GM12878 (cell line): ENCODE data around the gene WIPF1. TPM values are rescaled to one million over a fixed set of nuclear protein-coding genes. Genes with fewer than 3 reads are reported as not detected.

Experiments
- ATAC-seq: fragments of 200-7000 bp; cut with Tn5 transposase; 3 replicates; pipeline ENCODE4 v1.9.1; 2020; ENCODE audit warnings: mild to moderate bottlenecking, moderate library complexity
- BruUV-seq: library from RNA; stranded (reverse); fragments of 400-500 nt; replicated peaks from 2 replicates; lab custom pipeline; 2021; lab: Mats Ljungman, UMichigan
- CTCF ChIA-PET: fragments of 300-600 bp; sonication (Branson Sonifier 250); formaldehyde crosslinking; extraction: SDS; loops from one replicate; lab custom pipeline; 2021; ENCODE audit warnings: inconsistent platforms; lab: Yijun Ruan, JAX
- POLR2A ChIA-PET: fragments of 350-600 bp; formaldehyde crosslinking; extraction: SDS; loops from one replicate; lab custom pipeline; 2021; ENCODE audit warnings: inconsistent platforms; lab: Charles Lee
- RAD21 ChIA-PET: fragments of 300-600 bp; sonication (Branson Sonifier 250); formaldehyde crosslinking; loops from one replicate; lab custom pipeline; 2023; ENCODE audit warnings: antibody characterized with exemption; ENCODE audit not compliant: unreplicated experiment; lab: Charles Lee
- SMC1A ChIA-PET: fragments of 300-600 bp; sonication (Branson Sonifier 250); formaldehyde crosslinking; loops from one replicate; lab custom pipeline; 2023; ENCODE audit not compliant: unreplicated experiment, uncharacterized antibody; lab: Charles Lee
- DNase-seq: peaks from one replicate; pipeline ENCODE4 v3.0.0-alpha.2; 2011; ENCODE audit warnings: low read depth, low spot score
- FAIRE-seq: peaks from 3 replicates; lab custom pipeline; 2011; peaks lifted over from hg19 to GRCh38; lab: Jason Lieb, UNC
- H2AFZ ChIP-seq: 2 replicates; pipeline ENCODE4 v1.6.0; 2011; ENCODE audit warnings: low read depth, low read length, control low read depth; ENCODE audit not compliant: control insufficient read depth
- H3K27ac ChIP-seq: 2 replicates; pipeline ENCODE4 v1.5.1; 2011; ENCODE audit warnings: control low read depth; ENCODE audit not compliant: control insufficient read depth, insufficient read depth
- H3K27me3 ChIP-seq, 2 experiments: replicated peaks in 1 of 2; 2 replicates each; pipeline versions ENCODE4 v1.6.0 to v1.6.1; 2011; ENCODE audit warnings: low read length in 1 of 2; ENCODE audit not compliant: control insufficient read depth in 2 of 2, insufficient read depth in 2 of 2
- H3K36me3 ChIP-seq, 2 experiments: 2 replicates each; pipeline ENCODE4 v1.5.1; 2011; ENCODE audit warnings: low read length in 1 of 2; ENCODE audit not compliant: control insufficient read depth in 2 of 2, insufficient read depth in 2 of 2
- H3K4me1 ChIP-seq: 2 replicates; pipeline ENCODE4 v1.6.1; 2011; ENCODE audit warnings: mild to moderate bottlenecking, low read length, moderate library complexity, mixed read lengths; ENCODE audit not compliant: control insufficient read depth, insufficient read depth
- H3K4me2 ChIP-seq: 2 replicates; pipeline ENCODE4 v1.6.0; 2011; ENCODE audit warnings: control low read depth; ENCODE audit not compliant: control insufficient read depth, insufficient read depth
- H3K4me3 ChIP-seq: fragments of 200-600 bp; sonication (generic); 2 replicates; pipeline ENCODE4 v1.5.1; 2016
- H3K79me2 ChIP-seq: 2 replicates; pipeline ENCODE4 v1.6.0; 2011; ENCODE audit warnings: low read length; ENCODE audit not compliant: control insufficient read depth, insufficient read depth
- H3K9ac ChIP-seq: 2 replicates; pipeline ENCODE4 v1.8.0; 2011; ENCODE audit warnings: low read length, control low read depth, mixed read lengths; ENCODE audit not compliant: control insufficient read depth, insufficient read depth
- H3K9me3 ChIP-seq: replicated peaks from 3 replicates; pipeline ENCODE4 v1.5.1; 2011; ENCODE audit warnings: mild to moderate bottlenecking, low read length; ENCODE audit not compliant: control insufficient read depth, insufficient read depth
- H4K20me1 ChIP-seq: 2 replicates; pipeline ENCODE4 v1.6.0; 2011; ENCODE audit not compliant: control insufficient read depth, insufficient read depth
- RAD21 ChIP-seq: IDR thresholded peaks from 2 replicates; pipeline ENCODE4 v1.6.1; 2011; ENCODE audit warnings: mild to moderate bottlenecking, low read depth, low read length, moderate library complexity; ENCODE audit not compliant: insufficient read depth
- SMC3 ChIP-seq: IDR thresholded peaks from 2 replicates; pipeline ENCODE4 v1.6.1; 2011; ENCODE audit warnings: low read length, improper control_type of control experiment, borderline replicate concordance
- WGBS: methylation state at CpG from one replicate; pipeline ENCODE4 v1.1.6; 2016; ENCODE audit warnings: low lambda C conversion rate; ENCODE audit not compliant: insufficient replicate concordance, insufficient coverage; ENCODE audit errors: missing lambda C conversion rate; 5-methylcytosine and 5-hydroxymethylcytosine counted together
- in situ Hi-C: fragments of 300-500 bp; cut with MboI; formaldehyde crosslinking; loops from 9 replicates; pipeline ENCODE4 v1.14.3; 2018; ENCODE audit warnings: mixed read lengths
- intact Hi-C: fragments of 100-400 bp; cut with micrococcal nuclease; formaldehyde crosslinking; loops from one replicate; pipeline ENCODE4 v1.14.2; 2022; ENCODE audit not compliant: unreplicated experiment
- polyA plus RNA-seq, 11 experiments: library from polyadenylated mRNA; depleted of rRNA in 4 of 11; unstranded in 6 of 11; stranded (reverse) in 5 of 11; fragments of >200 nt; fragmentation: Nextera tagmentation in 4 of 11; fragmentation: Illumina TruSeq in 1 of 11; extraction: Ambion mirVana in 4 of 11; extraction: Trizol in 1 of 11; gene quantifications; 1 replicate in 1 of 11; 2 replicates in 10 of 11; pipeline versions ENCODE4 v1.2.1 to v1.2.3, GENCODE V29; 2011 to 2016; ENCODE audit warnings: inconsistent platforms in 2 of 11, missing spikeins in 2 of 11, low read depth in 1 of 11
- total RNA-seq, 4 experiments: library from RNA; depleted of rRNA in 3 of 4; stranded (reverse); fragments of >200 nt in 3 of 4; fragmentation: Illumina TruSeq in 1 of 4; extraction: Trizol in 1 of 4; gene quantifications; 2 replicates each; pipeline versions ENCODE4 v1.2.1 to v1.2.3, GENCODE V29; 2013 to 2021
- TF ChIP-seq, protein P1 (sequence below): fragments of 450-650 bp; formaldehyde crosslinking; IDR thresholded peaks from 2 replicates; pipeline ENCODE4 v1.4.0; 2022; ENCODE audit warnings: mild to moderate bottlenecking, moderate library complexity
- TF ChIP-seq, protein P2 (sequence below), 3 experiments: IDR thresholded peaks in 2 of 3; conservative IDR thresholded peaks in 1 of 3; 2 replicates each; pipeline ENCODE4 v1.5.1; 2011; ENCODE audit warnings: low read depth in 3 of 3, low read length in 3 of 3, mild to moderate bottlenecking in 3 of 3, control low read depth in 2 of 3, moderate library complexity in 2 of 3, inconsistent platforms in 1 of 3, mixed read lengths in 1 of 3; ENCODE audit not compliant: control insufficient read depth in 2 of 3, insufficient read depth in 1 of 3; ENCODE audit errors: extremely low read depth in 1 of 3

The WIPF1 gene
- total and polyA plus RNA-seq, 10 of the 15 experiments (the other 5 are each of a cell fraction or from before 2014, with no cell fraction given) = 23.1 to 188 (median 68.9) TPM

DNA sequence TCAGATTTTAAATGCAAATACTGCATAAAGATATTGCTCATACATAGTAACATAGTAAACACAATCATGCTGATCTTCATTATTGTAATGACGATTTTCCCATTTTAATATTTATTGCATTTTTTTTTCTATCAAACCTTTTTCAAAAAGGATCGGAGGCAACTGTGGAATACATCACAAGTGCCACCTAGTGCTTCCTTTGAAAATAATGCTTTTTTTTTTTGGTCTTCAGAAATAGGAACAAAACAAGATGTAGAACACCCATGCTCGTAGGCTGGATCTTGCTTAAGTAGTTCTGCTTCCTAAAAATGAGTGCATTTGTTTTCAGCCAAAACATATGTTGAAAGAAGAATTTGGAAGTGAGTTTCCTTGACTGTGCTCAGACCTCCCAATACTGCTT is 75.1 kb downstream of the WIPF1 start:
- no peak for FAIRE-seq
- Histone ChIP-seq H3K9me3 (no peaks in the 10 kb centered on the region), H3K79me2 (no peaks in the 10 kb centered on the region), H3K4me2 (no peak overlapping the region), H3K4me1 (no peaks in the 10 kb centered on the region), H3K36me3 (no peaks in the 10 kb centered on the region), H2AFZ (no peak overlapping the region), H4K20me1 (no peaks in the 10 kb centered on the region), H3K27me3 (peaks cover 0 to 2% of the 10 kb centered on the region in 2 experiments; a peak in 1 of 4 replicates), H3K9ac (no peak overlapping the region), H3K27ac (no peak overlapping the region), H3K4me3 (no peak overlapping the region)
- intact Hi-C loops (loop anchor here (1.0 kb wide), 1 partner anchor 60 kb away; no protein-coding TSS in a partner anchor), in situ Hi-C loops (loop anchor here (5.0 kb wide), 1 partner anchor 60 kb away; no protein-coding TSS in a partner anchor)
- BruUV-seq = no TSS peak
- DNase-seq = no peak
- ChIA-PET POLR2A (no interaction called here), RAD21 (interaction anchor here (0.9 to 3.6 kb wide), 4 partner anchors 20 to 60 kb away, joined by 3 to 42 read pairs (median 4); no protein-coding TSS in a partner anchor), CTCF (interaction anchor here (0.6 to 6.0 kb wide), 9 partner anchors 20 to 129 kb away, joined by 3 to 95 read pairs (median 3); partner anchors contain the start of gene GPR155), SMC1A (interaction anchor here (0.9 to 4.2 kb wide), 6 partner anchors 24 to 165 kb away, joined by 3 to 55 read pairs (median 8); no protein-coding TSS in a partner anchor)
- ATAC-seq = no peak
- TF ChIP-seq RAD21 (peak; percentile 54), SMC3 (peak; percentile 58; the same call in 1 of the 2 replicates)
- TF ChIP-seq, protein P1, sequence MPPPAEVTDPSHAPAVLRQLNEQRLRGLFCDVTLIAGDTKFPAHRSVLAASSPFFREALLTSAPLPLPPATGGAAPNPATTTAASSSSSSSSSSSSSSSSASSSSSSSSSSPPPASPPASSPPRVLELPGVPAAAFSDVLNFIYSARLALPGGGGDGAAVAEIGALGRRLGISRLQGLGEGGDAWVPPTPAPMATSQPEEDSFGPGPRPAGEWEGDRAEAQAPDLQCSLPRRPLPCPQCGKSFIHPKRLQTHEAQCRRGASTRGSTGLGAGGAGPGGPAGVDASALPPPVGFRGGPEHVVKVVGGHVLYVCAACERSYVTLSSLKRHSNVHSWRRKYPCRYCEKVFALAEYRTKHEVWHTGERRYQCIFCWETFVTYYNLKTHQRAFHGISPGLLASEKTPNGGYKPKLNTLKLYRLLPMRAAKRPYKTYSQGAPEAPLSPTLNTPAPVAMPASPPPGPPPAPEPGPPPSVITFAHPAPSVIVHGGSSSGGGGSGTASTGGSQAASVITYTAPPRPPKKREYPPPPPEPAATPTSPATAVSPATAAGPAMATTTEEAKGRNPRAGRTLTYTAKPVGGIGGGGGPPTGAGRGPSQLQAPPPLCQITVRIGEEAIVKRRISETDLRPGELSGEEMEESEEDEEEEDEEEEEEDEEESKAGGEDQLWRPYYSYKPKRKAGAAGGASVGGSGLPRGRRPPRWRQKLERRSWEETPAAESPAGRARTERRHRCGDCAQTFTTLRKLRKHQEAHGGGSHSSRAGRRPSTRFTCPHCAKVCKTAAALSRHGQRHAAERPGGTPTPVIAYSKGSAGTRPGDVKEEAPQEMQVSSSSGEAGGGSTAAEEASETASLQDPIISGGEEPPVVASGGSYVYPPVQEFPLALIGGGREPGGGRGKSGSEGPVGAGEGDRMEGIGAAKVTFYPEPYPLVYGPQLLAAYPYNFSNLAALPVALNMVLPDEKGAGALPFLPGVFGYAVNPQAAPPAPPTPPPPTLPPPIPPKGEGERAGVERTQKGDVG (CRISPR knock-in tag) = no peak
- TF ChIP-seq, protein P2, sequence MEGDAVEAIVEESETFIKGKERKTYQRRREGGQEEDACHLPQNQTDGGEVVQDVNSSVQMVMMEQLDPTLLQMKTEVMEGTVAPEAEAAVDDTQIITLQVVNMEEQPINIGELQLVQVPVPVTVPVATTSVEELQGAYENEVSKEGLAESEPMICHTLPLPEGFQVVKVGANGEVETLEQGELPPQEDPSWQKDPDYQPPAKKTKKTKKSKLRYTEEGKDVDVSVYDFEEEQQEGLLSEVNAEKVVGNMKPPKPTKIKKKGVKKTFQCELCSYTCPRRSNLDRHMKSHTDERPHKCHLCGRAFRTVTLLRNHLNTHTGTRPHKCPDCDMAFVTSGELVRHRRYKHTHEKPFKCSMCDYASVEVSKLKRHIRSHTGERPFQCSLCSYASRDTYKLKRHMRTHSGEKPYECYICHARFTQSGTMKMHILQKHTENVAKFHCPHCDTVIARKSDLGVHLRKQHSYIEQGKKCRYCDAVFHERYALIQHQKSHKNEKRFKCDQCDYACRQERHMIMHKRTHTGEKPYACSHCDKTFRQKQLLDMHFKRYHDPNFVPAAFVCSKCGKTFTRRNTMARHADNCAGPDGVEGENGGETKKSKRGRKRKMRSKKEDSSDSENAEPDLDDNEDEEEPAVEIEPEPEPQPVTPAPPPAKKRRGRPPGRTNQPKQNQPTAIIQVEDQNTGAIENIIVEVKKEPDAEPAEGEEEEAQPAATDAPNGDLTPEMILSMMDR (IDR thresholded peaks at IDR 0.05 in 2 of 3, conservative IDR thresholded peaks at IDR 0.05 in 1 of 3; ENCODE audit: control insufficient read depth in 2 of 3, extremely low read depth in 1 of 3, insufficient read depth in 1 of 3, low read depth in 3 of 3, low read length in 3 of 3) = peak in 1 of 3 experiments; percentile 39; a peak in 2 of 6 replicates
- 28% methylated on average over 3 of the region's 3 CpGs for WGBS
